Fibroblast of lung (primary cell): ENCODE results near the gene ANKRD22.

Experiments
- EZH2 ChIP-seq: IDR thresholded peaks from 2 replicates; pipeline ENCODE4 v1.5.1; 2012; ENCODE audit warnings: low read length, control low read depth, mild to moderate bottlenecking; ENCODE audit errors: missing control alignments
- TF ChIP-seq, protein P1 (sequence below), 2 donors: IDR thresholded peaks in 1 of 2; conservative IDR thresholded peaks in 1 of 2; 1 replicate in 1 of 2; 2 replicates in 1 of 2; pipeline ENCODE4 v1.5.1; 2011 to 2012; ENCODE audit warnings: low read length in 2 of 2, control low read depth in 1 of 2, inconsistent platforms in 1 of 2, low read depth in 1 of 2, mild to moderate bottlenecking in 1 of 2

DNA sequence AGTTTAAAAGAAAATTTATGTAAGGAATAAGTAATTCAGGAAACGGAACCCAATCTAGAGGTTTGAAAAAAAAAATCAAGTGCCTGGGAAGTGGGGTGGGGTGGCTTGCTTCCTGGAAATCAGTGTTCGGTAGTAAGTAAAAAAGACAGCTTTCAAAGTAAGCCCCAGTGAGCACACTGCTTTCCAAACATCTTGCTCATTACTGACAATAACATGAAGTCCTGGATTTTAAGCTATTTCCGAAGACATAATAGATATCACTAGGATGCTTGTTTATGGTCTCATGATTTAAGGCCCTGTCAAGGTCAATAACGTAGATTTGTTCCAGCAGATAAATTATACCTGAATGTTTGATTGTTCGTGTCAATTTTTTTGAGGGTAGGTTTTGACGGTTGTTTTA lies 29.7 kb upstream of the ANKRD22 start:
- TF ChIP-seq, protein P1, sequence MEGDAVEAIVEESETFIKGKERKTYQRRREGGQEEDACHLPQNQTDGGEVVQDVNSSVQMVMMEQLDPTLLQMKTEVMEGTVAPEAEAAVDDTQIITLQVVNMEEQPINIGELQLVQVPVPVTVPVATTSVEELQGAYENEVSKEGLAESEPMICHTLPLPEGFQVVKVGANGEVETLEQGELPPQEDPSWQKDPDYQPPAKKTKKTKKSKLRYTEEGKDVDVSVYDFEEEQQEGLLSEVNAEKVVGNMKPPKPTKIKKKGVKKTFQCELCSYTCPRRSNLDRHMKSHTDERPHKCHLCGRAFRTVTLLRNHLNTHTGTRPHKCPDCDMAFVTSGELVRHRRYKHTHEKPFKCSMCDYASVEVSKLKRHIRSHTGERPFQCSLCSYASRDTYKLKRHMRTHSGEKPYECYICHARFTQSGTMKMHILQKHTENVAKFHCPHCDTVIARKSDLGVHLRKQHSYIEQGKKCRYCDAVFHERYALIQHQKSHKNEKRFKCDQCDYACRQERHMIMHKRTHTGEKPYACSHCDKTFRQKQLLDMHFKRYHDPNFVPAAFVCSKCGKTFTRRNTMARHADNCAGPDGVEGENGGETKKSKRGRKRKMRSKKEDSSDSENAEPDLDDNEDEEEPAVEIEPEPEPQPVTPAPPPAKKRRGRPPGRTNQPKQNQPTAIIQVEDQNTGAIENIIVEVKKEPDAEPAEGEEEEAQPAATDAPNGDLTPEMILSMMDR (conservative IDR thresholded peaks at IDR 0.05 in 1 of 2, IDR thresholded peaks at IDR 0.05 in 1 of 2; ENCODE audit: low read depth in 1 of 2, low read length in 2 of 2): no peak
- TF ChIP-seq EZH2: no peak
